Renal cortex interstitium (tissue), 11 donors: ENCODE results near the gene SORL1. TPM values are rescaled to one million over a fixed set of nuclear protein-coding genes. Genes with fewer than 3 reads are reported as not detected.

ENCODE experiments used
- DNase-seq, 11 donors: peaks; one replicate each; pipeline ENCODE4 v3.0.0-alpha.2; 2013; ENCODE audit warnings: low read depth in 9 of 11, low spot score in 4 of 11; ENCODE audit errors: extremely low read depth in 1 of 11
- polyA plus RNA-seq, 3 donors: library from polyadenylated mRNA; unstranded; fragments of 120-200 nt; gene quantifications; one replicate each; pipeline ENCODE4 v1.2.1, GENCODE V29; 2013; ENCODE audit not compliant: insufficient read length in 3 of 3

The SORL1 gene
- polyA plus RNA-seq, 3 donors = 32.2 to 40.0 (median 34.1) TPM

GRCh38 chr11:121547574-121547973 is 95.5 kb downstream of the SORL1 start:
- no peak for DNase-seq

GRCh38 chr11:121550247-121551030 is 98.3 kb downstream of the SORL1 start:
- no peak for DNase-seq

- DNase-seq = no peak
Observed at GRCh38 chr11:121551463-121551862, 99.3 kb downstream of the SORL1 start.

- DNase-seq = no peak
Observed at GRCh38 chr11:121552154-121552553, 100.0 kb downstream of the SORL1 start.

GRCh38 chr11:121552644-121553043 is 100.5 kb downstream of the SORL1 start:
- DNase-seq = no peak

GRCh38 chr11:121553389-121553788 is 101.3 kb downstream of the SORL1 start:
- no peak for DNase-seq

GRCh38 chr11:121553806-121554205 is 101.7 kb downstream of the SORL1 start:
- DNase-seq = no peak

GRCh38 chr11:121554552-121554951 is 102.4 kb downstream of the SORL1 start:
- no peak for DNase-seq

GRCh38 chr11:121555121-121555520 is 103.0 kb downstream of the SORL1 start:
- DNase-seq = no peak

GRCh38 chr11:121556937-121557336 is 104.8 kb downstream of the SORL1 start:
- no peak for DNase-seq

- DNase-seq = no peak
Observed at GRCh38 chr11:121557348-121557747, 105.2 kb downstream of the SORL1 start.

- DNase-seq = no peak
Observed at GRCh38 chr11:121559606-121560200, 107.6 kb downstream of the SORL1 start.

GRCh38 chr11:121560236-121560635 is 108.1 kb downstream of the SORL1 start:
- no peak for DNase-seq

- DNase-seq = no peak
Observed at GRCh38 chr11:121561240-121561639, 109.1 kb downstream of the SORL1 start.

- DNase-seq = no peak
Observed at GRCh38 chr11:121561716-121562115, 109.6 kb downstream of the SORL1 start.

GRCh38 chr11:121563003-121563402 is 110.9 kb downstream of the SORL1 start:
- DNase-seq = no peak

GRCh38 chr11:121563900-121564822 is 112.0 kb downstream of the SORL1 start:
- no peak for DNase-seq

- no peak for DNase-seq
Observed at GRCh38 chr11:121564948-121565684, 113.0 kb downstream of the SORL1 start.
